Sigmoid colon (tissue), 4 donors: ENCODE results near the gene CYP4V2.

Experiments
- EP300 ChIP-seq, 4 donors: sonication (generic); formaldehyde crosslinking; IDR thresholded peaks; one replicate each; pipeline ENCODE4 v1.6.1; 2017; ENCODE audit warnings: antibody characterized with exemption in 4 of 4
- POLR2AphosphoS5 ChIP-seq, 4 donors: sonication (generic); formaldehyde crosslinking; IDR thresholded peaks; one replicate each; pipeline ENCODE4 v1.6.1; 2017; ENCODE audit warnings: antibody characterized with exemption in 4 of 4
- TF ChIP-seq, protein P1 (sequence below), 4 experiments: fragments of 450-650 bp in 3 of 4; fragments of 200-600 bp in 1 of 4; IDR thresholded peaks; one replicate each; pipeline ENCODE4 v1.5.1; 2016 to 2019; ENCODE audit warnings: antibody characterized with exemption in 4 of 4, mild to moderate bottlenecking in 3 of 4, moderate library complexity in 2 of 4

GRCh38 chr4:186234367-186234766 lies 43.0 kb downstream of the CYP4V2 start:
- TF ChIP-seq, protein P1, sequence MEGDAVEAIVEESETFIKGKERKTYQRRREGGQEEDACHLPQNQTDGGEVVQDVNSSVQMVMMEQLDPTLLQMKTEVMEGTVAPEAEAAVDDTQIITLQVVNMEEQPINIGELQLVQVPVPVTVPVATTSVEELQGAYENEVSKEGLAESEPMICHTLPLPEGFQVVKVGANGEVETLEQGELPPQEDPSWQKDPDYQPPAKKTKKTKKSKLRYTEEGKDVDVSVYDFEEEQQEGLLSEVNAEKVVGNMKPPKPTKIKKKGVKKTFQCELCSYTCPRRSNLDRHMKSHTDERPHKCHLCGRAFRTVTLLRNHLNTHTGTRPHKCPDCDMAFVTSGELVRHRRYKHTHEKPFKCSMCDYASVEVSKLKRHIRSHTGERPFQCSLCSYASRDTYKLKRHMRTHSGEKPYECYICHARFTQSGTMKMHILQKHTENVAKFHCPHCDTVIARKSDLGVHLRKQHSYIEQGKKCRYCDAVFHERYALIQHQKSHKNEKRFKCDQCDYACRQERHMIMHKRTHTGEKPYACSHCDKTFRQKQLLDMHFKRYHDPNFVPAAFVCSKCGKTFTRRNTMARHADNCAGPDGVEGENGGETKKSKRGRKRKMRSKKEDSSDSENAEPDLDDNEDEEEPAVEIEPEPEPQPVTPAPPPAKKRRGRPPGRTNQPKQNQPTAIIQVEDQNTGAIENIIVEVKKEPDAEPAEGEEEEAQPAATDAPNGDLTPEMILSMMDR (IDR thresholded peaks at IDR 0.05): no peak
- no peak for TF ChIP-seq EP300 (IDR thresholded peaks at IDR 0.05)
- no peak for TF ChIP-seq POLR2AphosphoS5 (IDR thresholded peaks at IDR 0.05)
